SJSA1 (cell line): ENCODE results near the gene PSORS1C2. TPM values are rescaled to one million over a fixed set of nuclear protein-coding genes. Genes with fewer than 3 reads are reported as not detected.

ENCODE experiments used
- DNase-seq, 2 experiments: peaks; one replicate each; pipeline ENCODE4 v3.0.0-alpha.2; 2015 to 2020; ENCODE audit warnings: low spot score in 2 of 2, low read depth in 1 of 2
- H3K27ac ChIP-seq: fragments of 250-450 bp; sonication (Bioruptor Pico); 2 replicates; pipeline ENCODE4 v1.5.1; 2020; ENCODE audit warnings: mild to moderate bottlenecking, moderate library complexity
- H3K27me3 ChIP-seq: fragments of 250-450 bp; sonication (Bioruptor Pico); replicated peaks from 2 replicates; pipeline ENCODE4 v1.5.1; 2020; ENCODE audit warnings: mild to moderate bottlenecking, moderate library complexity
- H3K36me3 ChIP-seq: fragments of 250-450 bp; sonication (Bioruptor Pico); 2 replicates; pipeline ENCODE4 v1.5.1; 2020; ENCODE audit warnings: mild to moderate bottlenecking
- H3K4me1 ChIP-seq: fragments of 250-450 bp; sonication (Bioruptor Pico); replicated peaks from 2 replicates; pipeline ENCODE4 v1.6.1; 2021; ENCODE audit warnings: mild to moderate bottlenecking
- H3K4me3 ChIP-seq: fragments of 250-450 bp; sonication (Bioruptor Pico); 2 replicates; pipeline ENCODE4 v1.5.1; 2020; ENCODE audit warnings: mild to moderate bottlenecking
- H3K9me3 ChIP-seq: fragments of 250-450 bp; sonication (Bioruptor Pico); replicated peaks from 2 replicates; pipeline ENCODE4 v1.5.1; 2020; ENCODE audit warnings: mild to moderate bottlenecking
- total RNA-seq: library from RNA; depleted of rRNA; stranded (reverse); fragments of >200 nt; shearing (Covaris generic); gene quantifications from 2 replicates; pipeline ENCODE4 v1.2.3, GENCODE V29; 2014

PSORS1C2 gene
- total RNA-seq, 1 experiment from 2014 or later: not detected

- Histone ChIP-seq H3K36me3 (no peaks in the 10 kb centered on the region), H3K9me3 (no peaks in the 10 kb centered on the region), H3K27me3 (no peaks in the 10 kb centered on the region), H3K4me1 (peaks cover 35% of the 10 kb centered on the region), H3K27ac (no peak overlapping the region), H3K4me3 (no peak overlapping the region)
- DNase-seq: no peak
Observed at GRCh38 chr6:31121131-31121790, 17.6 kb downstream of the PSORS1C2 start.

DNA sequence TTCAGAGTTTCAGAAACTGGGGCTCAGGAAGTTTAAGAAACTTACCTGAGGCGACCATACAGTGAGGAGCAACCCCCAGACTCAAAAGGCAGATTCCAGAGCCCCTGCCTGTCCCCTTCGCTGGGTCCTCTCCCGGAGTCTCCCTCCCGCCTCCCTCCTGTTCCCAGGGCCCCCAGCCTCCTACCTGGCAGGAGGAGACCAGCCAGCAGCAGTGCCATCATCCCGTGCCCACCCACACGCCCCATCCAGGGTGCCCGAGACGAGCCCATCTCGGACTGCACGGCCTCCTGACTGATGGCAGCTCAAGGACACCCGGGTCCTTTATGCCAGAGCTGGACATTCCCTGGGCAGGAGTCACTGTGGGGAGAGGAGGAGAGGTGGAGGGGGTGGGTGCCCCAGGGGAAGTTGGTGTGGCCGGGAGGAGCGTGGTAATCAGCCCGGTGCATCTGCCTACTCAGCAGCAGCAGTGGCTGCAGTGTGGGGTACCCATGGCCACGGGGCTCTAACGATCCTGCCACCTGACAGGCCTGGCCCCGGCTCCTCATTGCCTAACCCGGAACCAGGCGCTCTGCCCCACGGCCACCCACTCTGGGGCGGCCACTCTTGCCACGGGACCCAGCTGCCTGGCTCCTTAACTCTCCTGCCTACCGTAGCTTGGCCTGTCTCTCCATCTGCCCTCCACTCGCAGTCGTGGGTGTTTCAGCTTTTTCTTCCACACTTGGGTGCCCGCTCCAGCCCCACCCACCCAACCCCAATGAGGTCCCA, 18.5 kb downstream of the PSORS1C2 start, which contains the start of gene CDSN:
Gene CDSN, minus strand, starts transcription at position 296 of the 765 bp plus-strand sequence. Its CDS starts 27 bp downstream, at position 269.
- Histone ChIP-seq H3K36me3 (no peaks in the 10 kb centered on the region), H3K9me3 (no peaks in the 10 kb centered on the region), H3K27me3 (no peaks in the 10 kb centered on the region), H3K27ac (no peak within 1 kb of the TSS), H3K4me3 (no peak within 1 kb of the TSS), H3K4me1 (peaks cover 34% of the 10 kb centered on the region)
- DNase-seq: no peak

- no peak overlapping the region for H3K4me3 ChIP-seq
- no peak overlapping the region for H3K27ac ChIP-seq
- DNase-seq: no peak
- no peaks in the 10 kb centered on the region for H3K27me3 ChIP-seq
- H3K36me3 ChIP-seq: no peaks in the 10 kb centered on the region
- no peaks in the 10 kb centered on the region for H3K9me3 ChIP-seq
- H3K4me1 ChIP-seq: peaks cover 37% of the 10 kb centered on the region
Observed at GRCh38 chr6:31118178-31118577, 20.7 kb downstream of the PSORS1C2 start.

DNA sequence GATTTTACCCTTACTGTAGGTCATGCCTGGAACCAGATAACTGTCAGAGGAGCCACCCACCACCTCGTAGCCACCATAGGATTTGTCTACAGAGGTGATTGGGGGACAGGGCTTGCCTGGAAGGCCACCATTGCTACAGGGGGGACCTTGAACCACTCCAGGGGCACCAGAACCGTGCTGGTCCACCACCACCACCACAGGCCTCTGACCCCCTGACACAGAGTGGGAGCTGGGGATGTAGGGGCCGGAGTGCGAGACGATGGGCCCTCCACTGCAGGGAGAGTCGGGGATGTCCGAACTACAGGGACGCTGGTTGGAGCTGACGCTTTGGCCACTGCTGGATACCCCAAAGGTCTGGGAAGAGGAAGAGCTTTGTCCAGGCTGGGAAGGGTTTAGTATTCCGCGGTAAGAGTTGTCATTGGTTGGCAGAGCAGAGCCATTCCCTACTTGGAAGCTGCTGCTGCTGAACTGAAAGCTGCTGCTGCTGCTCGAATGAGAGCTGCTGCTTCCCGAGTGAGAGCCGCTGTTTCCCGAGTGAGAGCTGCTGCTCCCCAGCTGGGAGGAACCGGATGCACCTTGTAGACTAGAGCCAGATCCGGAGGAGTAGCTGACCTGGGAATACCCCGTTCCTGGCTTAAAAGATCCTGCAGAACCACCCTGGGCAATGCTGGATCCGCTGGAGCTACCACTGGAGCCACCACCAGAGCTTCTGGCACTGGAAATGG, 22.0 kb downstream of the PSORS1C2 start:
- no peaks in the 10 kb centered on the region for H3K9me3 ChIP-seq
- no peaks in the 10 kb centered on the region for H3K27me3 ChIP-seq
- H3K4me1 ChIP-seq: peaks cover 25% of the 10 kb centered on the region
- no peaks in the 10 kb centered on the region for H3K36me3 ChIP-seq
- H3K4me3 ChIP-seq: no peak overlapping the region
- DNase-seq: no peak
- no peak overlapping the region for H3K27ac ChIP-seq

DNA sequence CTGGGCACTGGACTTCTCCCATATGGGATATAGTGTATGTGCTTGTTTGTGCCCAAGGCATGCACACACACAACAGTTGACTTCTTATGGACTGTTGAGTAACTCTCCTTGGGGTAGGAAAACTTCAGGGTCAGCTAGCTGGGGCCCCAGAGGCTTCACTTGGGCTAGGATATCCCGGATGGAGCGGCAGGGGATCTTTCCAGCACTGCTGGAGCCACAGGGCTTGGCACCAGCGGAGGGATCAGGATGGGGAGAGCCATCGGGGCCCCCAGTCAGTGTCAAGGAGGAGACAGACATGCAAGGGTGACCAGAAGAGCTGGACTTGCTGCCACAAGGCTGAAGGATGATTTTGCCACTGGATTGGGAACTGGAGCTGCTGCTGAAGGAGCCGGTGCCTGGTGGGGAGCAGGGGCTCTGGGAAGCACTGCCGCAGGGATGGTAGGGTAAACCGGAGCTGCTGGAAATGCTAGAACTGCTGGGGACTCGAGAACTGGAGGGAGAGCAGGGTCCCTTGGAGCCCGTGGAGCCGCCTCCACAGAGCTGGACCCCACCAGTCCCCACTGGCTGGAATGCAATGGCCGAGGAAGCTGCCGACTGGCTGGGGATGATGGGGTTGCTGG, 22.8 kb downstream of the PSORS1C2 start:
- Histone ChIP-seq H3K27me3 (no peaks in the 10 kb centered on the region), H3K4me1 (peaks cover 25% of the 10 kb centered on the region), H3K4me3 (no peak overlapping the region), H3K27ac (no peak overlapping the region), H3K36me3 (no peaks in the 10 kb centered on the region), H3K9me3 (no peaks in the 10 kb centered on the region)
- DNase-seq: no peak

GRCh38 chr6:31114970-31115849, 23.7 kb downstream of the PSORS1C2 start:
- H3K27me3 ChIP-seq: no peaks in the 10 kb centered on the region
- H3K27ac ChIP-seq: peak overlapping the region; percentile 93
- peak in 1 of 2 experiments; percentile 59 for DNase-seq
- H3K4me3 ChIP-seq: peak overlapping the region; percentile 22
- peaks cover 31% of the 10 kb centered on the region for H3K4me1 ChIP-seq
- H3K9me3 ChIP-seq: no peaks in the 10 kb centered on the region
- no peaks in the 10 kb centered on the region for H3K36me3 ChIP-seq

DNA sequence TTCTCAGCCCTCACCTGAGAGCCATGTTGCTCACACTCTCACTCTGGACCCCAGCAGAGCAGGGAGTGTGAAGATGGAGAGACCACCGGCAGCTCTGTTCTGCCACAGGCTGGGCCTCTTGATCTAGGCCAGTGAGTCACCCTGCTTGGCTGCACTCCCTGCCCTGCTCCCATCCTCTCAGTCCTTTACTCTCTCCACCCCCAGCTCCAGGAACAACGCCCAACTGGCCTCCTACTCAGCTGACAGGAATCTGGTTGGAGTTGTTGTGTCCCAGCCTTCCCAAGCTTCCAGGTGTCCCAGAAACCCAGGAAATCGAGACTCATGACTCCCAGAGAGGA, 24.4 kb downstream of the PSORS1C2 start, which contains the start of gene PSORS1C1:
Gene PSORS1C1, plus strand, starts transcription at position 260 of the 338 bp plus-strand sequence. CDS start 14,833 bp downstream, outside the sequence.
- peak; percentile 90 to 94 for DNase-seq
- H3K27me3 ChIP-seq: no peaks in the 10 kb centered on the region
- peak within 1 kb of the TSS; percentile 22 for H3K4me3 ChIP-seq
- H3K4me1 ChIP-seq: peaks cover 34% of the 10 kb centered on the region
- no peaks in the 10 kb centered on the region for H3K36me3 ChIP-seq
- peak within 1 kb of the TSS; percentile 93 for H3K27ac ChIP-seq
- H3K9me3 ChIP-seq: no peaks in the 10 kb centered on the region

DNA sequence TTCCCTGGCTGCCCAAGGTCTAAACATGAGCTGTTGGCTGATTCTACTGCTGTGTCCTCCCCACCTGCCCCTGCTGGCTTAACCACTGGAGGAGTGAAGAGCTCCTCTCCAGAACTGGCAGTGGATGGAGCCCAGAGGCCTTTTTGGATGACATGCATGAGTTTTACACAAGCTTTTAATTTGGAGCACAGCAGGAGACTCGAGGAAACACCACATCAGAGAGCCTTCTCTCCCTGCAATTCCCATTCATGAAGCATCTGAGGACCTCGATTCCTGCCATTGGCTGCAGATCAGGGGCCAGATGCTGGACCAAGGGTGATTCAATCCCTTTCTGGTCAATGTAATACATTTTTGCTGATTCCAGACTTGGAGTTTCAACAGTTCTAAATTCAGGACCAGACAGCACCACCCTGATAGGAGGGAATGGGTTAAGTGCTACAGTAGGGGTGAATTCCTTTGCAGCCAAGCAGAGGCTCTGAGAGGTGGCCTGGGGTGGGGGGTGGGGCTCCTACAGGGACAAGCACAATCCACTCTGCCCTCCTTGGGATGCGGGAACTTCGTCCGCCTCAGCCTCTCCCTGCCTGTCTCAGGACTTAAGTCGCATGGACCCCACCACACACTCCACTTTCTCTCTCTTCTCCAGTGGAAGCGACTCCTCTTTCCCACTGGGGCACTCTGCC, 24.9 kb downstream of the PSORS1C2 start:
- Histone ChIP-seq H3K27me3 (no peaks in the 10 kb centered on the region), H3K9me3 (no peaks in the 10 kb centered on the region), H3K4me1 (peaks cover 34% of the 10 kb centered on the region), H3K36me3 (no peaks in the 10 kb centered on the region), H3K27ac (peak overlapping the region; percentile 93), H3K4me3 (peak overlapping the region; percentile 22; the same call in 1 of the 2 replicates)
- no peak for DNase-seq

- H3K4me1 ChIP-seq: peaks cover 34% of the 10 kb centered on the region
- no peaks in the 10 kb centered on the region for H3K36me3 ChIP-seq
- no peaks in the 10 kb centered on the region for H3K27me3 ChIP-seq
- no peak for DNase-seq
- no peaks in the 10 kb centered on the region for H3K9me3 ChIP-seq
- H3K27ac ChIP-seq: no peak within 1 kb of the TSS
- H3K4me3 ChIP-seq: no peak within 1 kb of the TSS
Observed at GRCh38 chr6:31112478-31112877, 26.4 kb downstream of the PSORS1C2 start, which contains the start of gene C6orf15. C6orf15 (minus strand) TSS chr6:31112575; CDS start chr6:31112555, 20 bp downstream.

- no peak for DNase-seq
- Histone ChIP-seq H3K4me3 (no peak overlapping the region), H3K9me3 (no peaks in the 10 kb centered on the region), H3K27ac (no peak overlapping the region), H3K27me3 (no peaks in the 10 kb centered on the region), H3K4me1 (peaks cover 34% of the 10 kb centered on the region), H3K36me3 (no peaks in the 10 kb centered on the region)
Observed at GRCh38 chr6:31111712-31112111, 27.2 kb downstream of the PSORS1C2 start.

DNA sequence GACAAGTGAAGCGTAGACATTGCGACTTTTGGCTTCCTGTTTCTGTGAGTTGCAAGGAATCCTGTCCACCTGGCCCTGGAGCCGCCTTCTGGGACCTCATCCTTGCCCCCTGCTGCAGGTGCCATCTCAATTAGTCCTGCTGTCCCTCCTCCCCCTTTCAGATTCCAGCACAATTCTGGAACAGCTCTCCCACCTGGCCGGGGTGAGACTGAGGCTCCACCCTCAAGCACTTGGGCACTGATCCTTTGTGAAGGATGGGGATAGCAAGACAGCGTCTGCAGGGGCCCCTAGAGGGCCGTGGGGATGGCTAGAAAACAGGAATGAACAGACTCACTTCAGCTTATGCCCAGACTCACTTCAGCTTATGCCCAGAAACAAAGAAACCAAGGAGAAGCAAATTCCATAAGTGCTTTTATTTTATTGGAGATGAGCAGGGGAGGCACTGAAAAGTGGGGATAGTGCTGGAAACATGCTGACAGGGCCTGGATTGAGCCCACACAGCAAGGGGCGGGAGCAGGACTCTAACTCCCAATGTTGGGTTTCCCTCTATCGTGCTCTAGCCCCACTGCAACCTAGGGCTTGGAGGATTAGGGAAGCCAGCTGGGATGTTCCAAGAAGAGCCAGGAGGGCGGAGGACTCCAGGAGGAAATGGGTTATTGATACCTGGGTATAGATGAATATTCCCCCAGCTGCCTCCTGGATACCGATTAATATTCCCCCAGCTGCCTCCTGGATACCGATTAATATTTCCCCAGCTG, 27.9 kb downstream of the PSORS1C2 start:
- H3K27me3 ChIP-seq: no peaks in the 10 kb centered on the region
- no peaks in the 10 kb centered on the region for H3K9me3 ChIP-seq
- DNase-seq: no peak
- H3K36me3 ChIP-seq: no peaks in the 10 kb centered on the region
- no peak overlapping the region for H3K27ac ChIP-seq
- no peak overlapping the region for H3K4me3 ChIP-seq
- peaks cover 33% of the 10 kb centered on the region for H3K4me1 ChIP-seq

DNA sequence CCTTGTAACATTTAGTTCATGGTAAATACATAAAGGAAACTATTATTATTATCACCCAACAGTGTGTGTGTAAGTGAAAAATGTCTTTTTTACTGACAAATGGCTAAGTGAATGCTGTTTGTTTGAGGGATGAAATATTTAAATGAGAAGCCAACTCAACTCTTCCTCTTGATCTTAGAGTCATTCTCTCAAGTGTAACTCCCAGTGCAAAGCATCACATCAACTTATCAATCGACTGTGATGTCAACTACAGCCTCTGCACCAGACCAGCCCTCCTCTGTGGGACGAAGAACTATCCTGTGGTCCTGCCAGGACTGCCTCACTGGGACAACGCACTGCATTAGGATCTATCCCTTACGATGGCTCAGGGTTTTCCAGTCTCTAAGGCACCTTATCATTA, 31.8 kb downstream of the PSORS1C2 start:
- Histone ChIP-seq H3K27me3 (no peaks in the 10 kb centered on the region), H3K27ac (no peak overlapping the region), H3K4me3 (no peak overlapping the region), H3K9me3 (no peaks in the 10 kb centered on the region), H3K36me3 (no peaks in the 10 kb centered on the region), H3K4me1 (peaks cover 9% of the 10 kb centered on the region)
- no peak for DNase-seq
